ENCODE results near the gene SFRP5. TPM values are rescaled to one million over a fixed set of nuclear protein-coding genes. Genes with fewer than 3 reads are reported as not detected.

Gene SFRP5
- total RNA-seq, 4 donors from 2014 or later = 0.25 to 2.2 (median 0.93) TPM; not detected in 1

GRCh38 chr10:97789770-97790397 is 18.1 kb upstream of the SFRP5 start:
- Histone ChIP-seq H3K9me3 (no peaks in the 10 kb centered on the region), H3K27ac (no peak overlapping the region), H3K36me3 (no peaks in the 10 kb centered on the region), H3K4me3 (no peak overlapping the region), H3K4me1 (peaks cover 0 to 5% of the 10 kb centered on the region in 2 donors), H3K27me3 (no peaks in the 10 kb centered on the region)
- ATAC-seq (no peak), DNase-seq (no peak)
- TF ChIP-seq CTCF (IDR thresholded peaks at IDR 0.05 in 4 of 5, conservative IDR thresholded peaks at IDR 0.05 in 1 of 5) (no peak), POLR2A (IDR thresholded peaks at IDR 0.05) (no peak)
- in situ Hi-C loops (cut with MboI; ENCODE audit: low sequenced_read_pairs in 4 of 4) = loop anchor here in 3 of 4 donors (5.0 to 25.0 kb wide), 2 partner anchors 82 to 247 kb away; partner anchors contain the start of gene CRTAC1 (in 1 of the 3)
- intact Hi-C loops (cut with DNase I; ENCODE audit: low total_unique reads) = loop anchor here (10.0 kb wide), 1 partner anchor 255 kb away; no protein-coding TSS in a partner anchor

- Histone ChIP-seq H3K27ac (no peak overlapping the region), H3K27me3 (no peaks in the 10 kb centered on the region), H3K4me3 (peak overlapping the region in 1 of 4 donors; percentile 4), H3K4me1 (peaks cover 0 to 5% of the 10 kb centered on the region in 2 donors), H3K36me3 (no peaks in the 10 kb centered on the region), H3K9me3 (no peaks in the 10 kb centered on the region)
- DNase-seq (no peak), ATAC-seq (peak in 1 of 2 donors; percentile 21)
- TF ChIP-seq POLR2A (IDR thresholded peaks at IDR 0.05) (no peak), CTCF (IDR thresholded peaks at IDR 0.05 in 4 of 5, conservative IDR thresholded peaks at IDR 0.05 in 1 of 5) (no peak)
- intact Hi-C loops (cut with DNase I; ENCODE audit: low total_unique reads) (no loop called here), in situ Hi-C loops (cut with MboI; ENCODE audit: low sequenced_read_pairs in 4 of 4) (loop anchor here in 1 of 4 donors (25.0 kb wide), 1 partner anchor 249 kb away; the partner anchor contains the start of gene CRTAC1)
These were observed 17.0 kb upstream of the SFRP5 start for GRCh38 chr10:97788552-97789442.

- Histone ChIP-seq H3K9me3 (no peaks in the 10 kb centered on the region), H3K4me3 (no peak overlapping the region), H3K27me3 (no peaks in the 10 kb centered on the region), H3K4me1 (peaks cover 4 to 23% of the 10 kb centered on the region in 2 donors), H3K27ac (no peak overlapping the region), H3K36me3 (no peaks in the 10 kb centered on the region)
- intact Hi-C loops (cut with DNase I; ENCODE audit: low total_unique reads) (no loop called here), in situ Hi-C loops (cut with MboI; ENCODE audit: low sequenced_read_pairs in 4 of 4) (loop anchor here in 1 of 4 donors (25.0 kb wide), 1 partner anchor 252 kb away; the partner anchor contains the start of gene CRTAC1)
- TF ChIP-seq POLR2A (IDR thresholded peaks at IDR 0.05) = no peak
- no peak for TF ChIP-seq CTCF (IDR thresholded peaks at IDR 0.05 in 4 of 5, conservative IDR thresholded peaks at IDR 0.05 in 1 of 5)
- no peak for DNase-seq
- ATAC-seq = no peak
These were observed 13.9 kb upstream of the SFRP5 start for GRCh38 chr10:97785731-97786130.

GRCh38 chr10:97785231-97785630 is 13.4 kb upstream of the SFRP5 start:
- H3K4me1 ChIP-seq = peaks cover 4 to 25% of the 10 kb centered on the region in 2 donors
- DNase-seq (no peak), ATAC-seq (no peak)
- no peaks in the 10 kb centered on the region for H3K36me3 ChIP-seq
- no peak overlapping the region for H3K27ac ChIP-seq
- H3K27me3 ChIP-seq = no peaks in the 10 kb centered on the region
- no peak overlapping the region for H3K4me3 ChIP-seq
- intact Hi-C loops (cut with DNase I; ENCODE audit: low total_unique reads) (no loop called here), in situ Hi-C loops (cut with MboI; ENCODE audit: low sequenced_read_pairs in 4 of 4) (loop anchor here in 1 of 4 donors (25.0 kb wide), 1 partner anchor 252 kb away; the partner anchor contains the start of gene CRTAC1)
- H3K9me3 ChIP-seq = no peaks in the 10 kb centered on the region
- TF ChIP-seq POLR2A (IDR thresholded peaks at IDR 0.05) (no peak), CTCF (IDR thresholded peaks at IDR 0.05 in 4 of 5, conservative IDR thresholded peaks at IDR 0.05 in 1 of 5) (no peak)

Measured in gastrocnemius medialis (tissue), 4 donors.